ENCODE measurements around the gene RBMXL3. TPM values are rescaled to one million over a fixed set of nuclear protein-coding genes. Genes with fewer than 3 reads are reported as not detected.

Gene RBMXL3
- not detected in 2 replicates for total RNA-seq (2013; cell fraction: nucleolus; rRNA removed)
- total RNA-seq (2014; rRNA removed) (not detected in 2 replicates), total RNA-seq (2014; rRNA removed; fragmentation: Illumina TruSeq; extraction: Trizol) (not detected in 2 replicates), total RNA-seq (2021) (not detected in 2 replicates), polyA plus RNA-seq (2011; rRNA removed) (not detected in 2 replicates), polyA plus RNA-seq (2014; fragmentation: Illumina TruSeq; extraction: Trizol) (not detected in 2 replicates), polyA plus RNA-seq (2014; fragmentation: Nextera tagmentation; extraction: Ambion mirVana) (not detected), polyA plus RNA-seq (2014; rRNA removed) (not detected in 2 replicates), polyA plus RNA-seq (2016; fragmentation: Nextera tagmentation; extraction: Ambion mirVana) (not detected), polyA minus RNA-seq (2011; rRNA and poly(A)+ RNA removed) (not detected in 2 replicates), Bru-seq, nascent RNA (not detected), BruChase-seq, experiment 1, labeled RNA remaining after a 6-hour chase (not detected), BruChase-seq, experiment 2, labeled RNA remaining after a 2-hour chase (not detected)
- polyA plus RNA-seq (2011; ENCODE audit: low read depth): not detected
- not detected in 2 replicates for polyA plus RNA-seq (2011; cell fraction: cytosol; rRNA removed)
- polyA plus RNA-seq (2011; cell fraction: nucleus; rRNA removed): not detected in 2 replicates
- polyA plus RNA-seq (2012): not detected in 2 replicates
- polyA minus RNA-seq (2011; cell fraction: cytosol; rRNA and poly(A)+ RNA removed): not detected in 2 replicates
- polyA minus RNA-seq (2011; cell fraction: nucleus; rRNA and poly(A)+ RNA removed): not detected in 2 replicates
- long read RNA-seq, experiment 1: 0 reads
- long read RNA-seq, experiment 2: 0 reads

- DNase-seq (ENCODE audit: low read depth, low spot score) (no peak), ATAC-seq (no peak), FAIRE-seq (no peak)
- Histone ChIP-seq H3K4me2 (ENCODE audit: control insufficient read depth, insufficient read depth) (no peak within 1 kb of the TSS), H3K9ac (ENCODE audit: control insufficient read depth, insufficient read depth, low read length) (no peak within 1 kb of the TSS), H3K27ac (ENCODE audit: control insufficient read depth, insufficient read depth) (no peak within 1 kb of the TSS), H3K4me1 (ENCODE audit: control insufficient read depth, insufficient read depth, low read length) (no peaks in the 10 kb centered on the region), H4K20me1 (ENCODE audit: control insufficient read depth, insufficient read depth) (no peaks in the 10 kb centered on the region), H3K27me3 (replicated peaks in 1 of 2; ENCODE audit: control insufficient read depth in 2 of 2, insufficient read depth in 2 of 2, low read length in 1 of 2) (no peaks in the 10 kb centered on the region), H3K36me3 (ENCODE audit: control insufficient read depth in 2 of 2, insufficient read depth in 2 of 2, low read length in 1 of 2) (no peaks in the 10 kb centered on the region), H3K9me3 (replicated peaks; ENCODE audit: control insufficient read depth, insufficient read depth, low read length) (no peaks in the 10 kb centered on the region; the same call in 2 of the 3 replicates), H3K79me2 (ENCODE audit: control insufficient read depth, insufficient read depth, low read length) (no peaks in the 10 kb centered on the region), H3K4me3 (no peak within 1 kb of the TSS), H2AFZ (ENCODE audit: control insufficient read depth, low read depth, low read length) (no peak within 1 kb of the TSS)
- ChIA-PET POLR2A (no interaction called here), SMC1A (ENCODE audit: uncharacterized antibody, unreplicated experiment) (no interaction called here), RAD21 (ENCODE audit: unreplicated experiment) (no interaction called here), CTCF (no interaction called here)
- no peak for TF ChIP-seq SREBF2 (IDR thresholded peaks at IDR 0.05; ENCODE audit: low read length)
- no peak for TF ChIP-seq BCL3 (IDR thresholded peaks at IDR 0.05; ENCODE audit: borderline replicate concordance, insufficient read depth, low read depth, low read length, poor library complexity, severe bottlenecking)
- no peak for TF ChIP-seq CHD4 (IDR thresholded peaks at IDR 0.05)
- in situ Hi-C loops (cut with MboI) (no loop called here), intact Hi-C loops (cut with micrococcal nuclease; ENCODE audit: unreplicated experiment) (no loop called here)
- 88% methylated on average over 14 of the region's 16 CpGs for WGBS (ENCODE audit: insufficient coverage, insufficient replicate concordance, low lambda C conversion rate, missing lambda C conversion rate)
- BruUV-seq (replicated peaks): no TSS peak
Observed at GRCh38 chrX:115189110-115189509, at the start of gene RBMXL3. RBMXL3 (plus strand) TSS chrX:115189410; CDS start chrX:115189442, 32 bp downstream.

GRCh38 chrX:115142057-115142456 is 47.2 kb upstream of the RBMXL3 start:
- ChIA-PET POLR2A (no interaction called here), RAD21 (ENCODE audit: unreplicated experiment) (no interaction called here), CTCF (no interaction called here), SMC1A (ENCODE audit: uncharacterized antibody, unreplicated experiment) (no interaction called here)
- no peaks in the 10 kb centered on the region for H3K79me2 ChIP-seq (ENCODE audit: control insufficient read depth, insufficient read depth, low read length)
- no peaks in the 10 kb centered on the region; the same call in 2 of the 3 replicates for H3K9me3 ChIP-seq (replicated peaks; ENCODE audit: control insufficient read depth, insufficient read depth, low read length)
- no TSS peak for BruUV-seq (replicated peaks)
- H3K9ac ChIP-seq (ENCODE audit: control insufficient read depth, insufficient read depth, low read length): no peak overlapping the region
- no peaks in the 10 kb centered on the region for H4K20me1 ChIP-seq (ENCODE audit: control insufficient read depth, insufficient read depth)
- ATAC-seq: no peak
- H2AFZ ChIP-seq (ENCODE audit: control insufficient read depth, low read depth, low read length): no peak overlapping the region
- no peak for DNase-seq (ENCODE audit: low read depth, low spot score)
- H3K4me3 ChIP-seq: no peak overlapping the region
- intact Hi-C loops (cut with micrococcal nuclease; ENCODE audit: unreplicated experiment): no loop called here
- in situ Hi-C loops (cut with MboI): loop anchor here (10.0 kb wide), 1 partner anchor 527 kb away; no protein-coding TSS in a partner anchor
- no peak for FAIRE-seq
- no peaks in the 10 kb centered on the region for H3K27me3 ChIP-seq (replicated peaks in 1 of 2; ENCODE audit: control insufficient read depth in 2 of 2, insufficient read depth in 2 of 2, low read length in 1 of 2)
- TF ChIP-seq ESRRA (IDR thresholded peaks at IDR 0.05; ENCODE audit: low read length) (no peak), SREBF1 (IDR thresholded peaks at IDR 0.05; ENCODE audit: low read length) (no peak)
- H3K27ac ChIP-seq (ENCODE audit: control insufficient read depth, insufficient read depth): no peak overlapping the region
- H3K4me1 ChIP-seq (ENCODE audit: control insufficient read depth, insufficient read depth, low read length): no peaks in the 10 kb centered on the region
- H3K4me2 ChIP-seq (ENCODE audit: control insufficient read depth, insufficient read depth): no peak overlapping the region
- no peaks in the 10 kb centered on the region for H3K36me3 ChIP-seq (ENCODE audit: control insufficient read depth in 2 of 2, insufficient read depth in 2 of 2, low read length in 1 of 2)

Data from GM12878 (cell line).